B cell (primary cell): ENCODE measurements around the gene C9orf152.

Experiments
- CTCF ChIP-seq: fragments of 200-600 bp; IDR thresholded peaks from one replicate; pipeline ENCODE4 v1.8.0; 2022; ENCODE audit warnings: antibody characterized with exemption, mild to moderate bottlenecking
- EZH2 ChIP-seq: IDR thresholded peaks from 2 replicates; pipeline ENCODE4 v1.6.1; 2012; ENCODE audit warnings: borderline replicate concordance, low read depth, mild to moderate bottlenecking, moderate library complexity, low read length; ENCODE audit not compliant: insufficient read depth, poor library complexity, severe bottlenecking

- TF ChIP-seq CTCF = no peak
- no peak for TF ChIP-seq EZH2
These were observed 48.6 kb upstream of the C9orf152 start, which contains the start of gene TXN for GRCh38 chr9:110256380-110257096.
